Measurements from ENCODE around the gene PRRT2. TPM values are rescaled to one million over a fixed set of nuclear protein-coding genes. Genes with fewer than 3 reads are reported as not detected.

PRRT2 gene
- total RNA-seq, 4 donors from 2014 or later = 4.2 to 13.5 (median 6.0) TPM

- TF ChIP-seq POLR2A (IDR thresholded peaks at IDR 0.05) (no peak), CTCF (IDR thresholded peaks at IDR 0.05) (no peak), POLR2AphosphoS5 (IDR thresholded peaks at IDR 0.05) (no peak), EP300 (IDR thresholded peaks at IDR 0.05) (no peak)
- Histone ChIP-seq H3K4me3 (peak overlapping the region; percentile 21 to 90), H3K27ac (peak overlapping the region; percentile 73 to 98 (median 98)), H3K27me3 (no peaks in the 10 kb centered on the region), H3K9me3 (no peaks in the 10 kb centered on the region), H3K36me3 (peaks cover 0 to 21% of the 10 kb centered on the region in 2 donors), H3K4me1 (peaks cover 7 to 76% (median 42%) of the 10 kb centered on the region in 3 donors)
- ATAC-seq = no peak
- 18 to 26% methylated on average over 10 to 19 of the region's 25 CpGs for WGBS, 2 donors (ENCODE audit: low coverage in 1 of 2)
Observed at GRCh38 chr16:29808219-29808900, 3.6 kb upstream of the PRRT2 start.

- Histone ChIP-seq H3K4me1 (peaks cover 7 to 77% (median 46%) of the 10 kb centered on the region in 3 donors), H3K36me3 (peaks cover 0 to 21% of the 10 kb centered on the region in 2 donors), H3K4me3 (peak overlapping the region in 1 of 2 donors; percentile 90), H3K27ac (peak overlapping the region in 3 of 4 donors; percentile 98), H3K27me3 (no peaks in the 10 kb centered on the region), H3K9me3 (no peaks in the 10 kb centered on the region)
- no peak for TF ChIP-seq POLR2AphosphoS5 (IDR thresholded peaks at IDR 0.05)
- TF ChIP-seq EP300 (IDR thresholded peaks at IDR 0.05) = no peak
- TF ChIP-seq CTCF (IDR thresholded peaks at IDR 0.05) = no peak
- TF ChIP-seq POLR2A (IDR thresholded peaks at IDR 0.05) = no peak
- ATAC-seq = no peak
- no CpG with 5 or more reads among the region's 31 CpGs for WGBS, 2 donors (ENCODE audit: low coverage in 1 of 2)
Observed at GRCh38 chr16:29809031-29809747, 2.8 kb upstream of the PRRT2 start.

- Histone ChIP-seq H3K4me3 (peak overlapping the region in 1 of 2 donors; percentile 4), H3K27ac (peak overlapping the region; percentile 47 to 98 (median 98)), H3K9me3 (no peaks in the 10 kb centered on the region), H3K4me1 (peaks cover 8 to 79% (median 54%) of the 10 kb centered on the region in 3 donors), H3K36me3 (peaks cover 0 to 21% of the 10 kb centered on the region in 2 donors), H3K27me3 (no peaks in the 10 kb centered on the region)
- 32 to 60% methylated on average over 1 to 12 of the region's 23 CpGs for WGBS, 2 donors (ENCODE audit: low coverage in 1 of 2)
- TF ChIP-seq POLR2A (IDR thresholded peaks at IDR 0.05) = no peak
- no peak for TF ChIP-seq EP300 (IDR thresholded peaks at IDR 0.05)
- peak; percentile 5 for TF ChIP-seq POLR2AphosphoS5 (IDR thresholded peaks at IDR 0.05)
- no peak for ATAC-seq
Observed at GRCh38 chr16:29809850-29810698, 1.9 kb upstream of the PRRT2 start.

- H3K27ac ChIP-seq = peak overlapping the region; percentile 47 to 98 (median 98)
- H3K4me3 ChIP-seq = no peak overlapping the region
- no peak for ATAC-seq
- no peaks in the 10 kb centered on the region for H3K9me3 ChIP-seq
- peaks cover 0 to 21% of the 10 kb centered on the region in 2 donors for H3K36me3 ChIP-seq
- H3K27me3 ChIP-seq = no peaks in the 10 kb centered on the region
- WGBS, 2 donors (ENCODE audit: low coverage in 1 of 2) = 0 to 30% methylated on average over 3 to 9 of the region's 9 CpGs
- TF ChIP-seq POLR2AphosphoS5 (IDR thresholded peaks at IDR 0.05) (no peak), EP300 (IDR thresholded peaks at IDR 0.05) (no peak), CTCF (IDR thresholded peaks at IDR 0.05) (no peak), POLR2A (IDR thresholded peaks at IDR 0.05) (no peak)
- peaks cover 9 to 83% (median 56%) of the 10 kb centered on the region in 3 donors for H3K4me1 ChIP-seq
Observed at GRCh38 chr16:29810699-29811169, 1.3 kb upstream of the PRRT2 start.

Data from gastroesophageal sphincter (tissue), 4 donors.